Measurements from ENCODE around the gene ZNF397. TPM values are rescaled to one million over a fixed set of nuclear protein-coding genes. Genes with fewer than 3 reads are reported as not detected.

Gene ZNF397
- total and polyA plus RNA-seq, 2 of the 13 experiments (the other 11 are each of a cell fraction or from before 2014, with no cell fraction given), result 4.7 to 9.4 TPM

DNA sequence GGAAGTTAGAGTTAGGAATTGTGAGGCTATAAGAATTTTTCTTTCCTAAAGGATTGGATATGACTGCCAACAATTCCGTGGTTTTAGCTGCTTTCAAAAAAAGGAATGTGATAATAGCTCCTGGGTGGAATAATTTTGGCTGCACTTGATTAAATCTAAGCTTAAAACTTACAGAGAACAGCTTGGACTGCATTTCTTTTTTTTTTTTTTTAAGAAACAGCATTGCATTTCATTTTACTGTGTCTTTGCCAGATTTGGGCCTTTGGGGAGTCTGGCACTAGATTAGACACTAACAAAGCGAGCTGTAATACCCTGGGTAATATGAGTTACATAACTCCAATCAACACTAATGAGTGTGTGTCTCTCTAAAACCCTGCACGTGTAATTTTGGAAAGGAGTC is 37.8 kb upstream of the ZNF397 start:
- no peak overlapping the region for H3K27ac ChIP-seq (ENCODE audit: extremely low read length, insufficient read depth, low read length)
- H3K9me3 ChIP-seq (ENCODE audit: low read length), result no peaks in the 10 kb centered on the region
- TF ChIP-seq PHB2 (IDR thresholded peaks at IDR 0.05; ENCODE audit: partially characterized antibody) (no peak), CHD4 (IDR thresholded peaks at IDR 0.05; ENCODE audit: borderline replicate concordance, low read length) (no peak), KLF13 (CRISPR knock-in tag; IDR thresholded peaks at IDR 0.05) (no peak), SIX1 (CRISPR knock-in tag; IDR thresholded peaks at IDR 0.05; ENCODE audit: borderline replicate concordance) (no peak), FOXA3 (CRISPR knock-in tag; IDR thresholded peaks at IDR 0.05) (no peak), MEF2D (CRISPR knock-in tag; IDR thresholded peaks at IDR 0.05) (no peak), KLF12 (CRISPR knock-in tag; IDR thresholded peaks at IDR 0.05; ENCODE audit: borderline replicate concordance) (no peak), ZNF430 (CRISPR knock-in tag; IDR thresholded peaks at IDR 0.05) (no peak), ATM (IDR thresholded peaks at IDR 0.05; ENCODE audit: borderline replicate concordance) (no peak), ELF1 (CRISPR knock-in tag; IDR thresholded peaks at IDR 0.05) (no peak), ZNF382 (CRISPR knock-in tag; IDR thresholded peaks at IDR 0.05; ENCODE audit: borderline replicate concordance) (no peak), REPIN1 (CRISPR knock-in tag; IDR thresholded peaks at IDR 0.05; ENCODE audit: borderline replicate concordance, low read depth) (no peak)
- TF ChIP-seq, protein P1, sequence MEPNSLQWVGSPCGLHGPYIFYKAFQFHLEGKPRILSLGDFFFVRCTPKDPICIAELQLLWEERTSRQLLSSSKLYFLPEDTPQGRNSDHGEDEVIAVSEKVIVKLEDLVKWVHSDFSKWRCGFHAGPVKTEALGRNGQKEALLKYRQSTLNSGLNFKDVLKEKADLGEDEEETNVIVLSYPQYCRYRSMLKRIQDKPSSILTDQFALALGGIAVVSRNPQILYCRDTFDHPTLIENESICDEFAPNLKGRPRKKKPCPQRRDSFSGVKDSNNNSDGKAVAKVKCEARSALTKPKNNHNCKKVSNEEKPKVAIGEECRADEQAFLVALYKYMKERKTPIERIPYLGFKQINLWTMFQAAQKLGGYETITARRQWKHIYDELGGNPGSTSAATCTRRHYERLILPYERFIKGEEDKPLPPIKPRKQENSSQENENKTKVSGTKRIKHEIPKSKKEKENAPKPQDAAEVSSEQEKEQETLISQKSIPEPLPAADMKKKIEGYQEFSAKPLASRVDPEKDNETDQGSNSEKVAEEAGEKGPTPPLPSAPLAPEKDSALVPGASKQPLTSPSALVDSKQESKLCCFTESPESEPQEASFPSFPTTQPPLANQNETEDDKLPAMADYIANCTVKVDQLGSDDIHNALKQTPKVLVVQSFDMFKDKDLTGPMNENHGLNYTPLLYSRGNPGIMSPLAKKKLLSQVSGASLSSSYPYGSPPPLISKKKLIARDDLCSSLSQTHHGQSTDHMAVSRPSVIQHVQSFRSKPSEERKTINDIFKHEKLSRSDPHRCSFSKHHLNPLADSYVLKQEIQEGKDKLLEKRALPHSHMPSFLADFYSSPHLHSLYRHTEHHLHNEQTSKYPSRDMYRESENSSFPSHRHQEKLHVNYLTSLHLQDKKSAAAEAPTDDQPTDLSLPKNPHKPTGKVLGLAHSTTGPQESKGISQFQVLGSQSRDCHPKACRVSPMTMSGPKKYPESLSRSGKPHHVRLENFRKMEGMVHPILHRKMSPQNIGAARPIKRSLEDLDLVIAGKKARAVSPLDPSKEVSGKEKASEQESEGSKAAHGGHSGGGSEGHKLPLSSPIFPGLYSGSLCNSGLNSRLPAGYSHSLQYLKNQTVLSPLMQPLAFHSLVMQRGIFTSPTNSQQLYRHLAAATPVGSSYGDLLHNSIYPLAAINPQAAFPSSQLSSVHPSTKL (CRISPR knock-in tag; IDR thresholded peaks at IDR 0.05), result no peak
- TF ChIP-seq, protein P2, sequence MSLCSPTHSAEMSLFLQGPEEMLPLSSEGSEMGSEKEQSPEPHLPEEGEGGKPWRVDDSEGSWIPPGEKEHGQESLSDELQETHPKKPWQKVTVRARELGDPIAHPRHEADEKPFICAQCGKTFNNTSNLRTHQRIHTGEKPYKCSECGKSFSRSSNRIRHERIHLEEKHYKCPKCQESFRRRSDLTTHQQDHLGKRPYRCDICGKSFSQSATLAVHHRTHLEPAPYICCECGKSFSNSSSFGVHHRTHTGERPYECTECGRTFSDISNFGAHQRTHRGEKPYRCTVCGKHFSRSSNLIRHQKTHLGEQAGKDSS (CRISPR knock-in tag; IDR thresholded peaks at IDR 0.05; ENCODE audit: borderline replicate concordance, low read depth), result no peak
- TF ChIP-seq, protein P3, sequence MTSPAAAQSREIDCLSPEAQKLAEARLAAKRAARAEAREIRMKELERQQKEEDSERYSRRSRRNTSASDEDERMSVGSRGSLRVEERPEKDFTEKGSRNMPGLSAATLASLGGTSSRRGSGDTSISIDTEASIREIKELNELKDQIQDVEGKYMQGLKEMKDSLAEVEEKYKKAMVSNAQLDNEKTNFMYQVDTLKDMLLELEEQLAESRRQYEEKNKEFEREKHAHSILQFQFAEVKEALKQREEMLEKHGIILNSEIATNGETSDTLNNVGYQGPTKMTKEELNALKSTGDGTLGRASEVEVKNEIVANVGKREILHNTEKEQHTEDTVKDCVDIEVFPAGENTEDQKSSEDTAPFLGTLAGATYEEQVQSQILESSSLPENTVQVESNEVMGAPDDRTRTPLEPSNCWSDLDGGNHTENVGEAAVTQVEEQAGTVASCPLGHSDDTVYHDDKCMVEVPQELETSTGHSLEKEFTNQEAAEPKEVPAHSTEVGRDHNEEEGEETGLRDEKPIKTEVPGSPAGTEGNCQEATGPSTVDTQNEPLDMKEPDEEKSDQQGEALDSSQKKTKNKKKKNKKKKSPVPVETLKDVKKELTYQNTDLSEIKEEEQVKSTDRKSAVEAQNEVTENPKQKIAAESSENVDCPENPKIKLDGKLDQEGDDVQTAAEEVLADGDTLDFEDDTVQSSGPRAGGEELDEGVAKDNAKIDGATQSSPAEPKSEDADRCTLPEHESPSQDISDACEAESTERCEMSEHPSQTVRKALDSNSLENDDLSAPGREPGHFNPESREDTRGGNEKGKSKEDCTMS (CRISPR knock-in tag; conservative IDR thresholded peaks at IDR 0.05), result no peak
- no peaks in the 10 kb centered on the region for H3K79me2 ChIP-seq (ENCODE audit: insufficient read depth, low read length)
- no peak for DNase-seq (ENCODE audit: low spot score)
- H3K4me2 ChIP-seq (ENCODE audit: low read depth, low read length), result no peak overlapping the region
- no peaks in the 10 kb centered on the region for H3K36me3 ChIP-seq (replicated peaks in 1 of 2; ENCODE audit: control insufficient read depth in 1 of 2, insufficient read depth in 2 of 2, low read length in 2 of 2)
- no peaks in the 10 kb centered on the region for H3K4me1 ChIP-seq (ENCODE audit: insufficient read depth, low read length)
- no peak overlapping the region for H3K4me3 ChIP-seq (replicated peaks in 1 of 3; ENCODE audit: insufficient read depth in 1 of 3, low read depth in 2 of 3, low read length in 3 of 3)
- ChIA-PET CTCF (ENCODE audit: low intra/inter-chr PET ratio, low total read pairs) (no interaction called here), POLR2A (no interaction called here)
- H2AFZ ChIP-seq (ENCODE audit: low read length), result no peak overlapping the region
- peaks cover 0 to 5% of the 10 kb centered on the region in 2 experiments; a peak in 1 of 5 replicates for H3K27me3 ChIP-seq (ENCODE audit: control insufficient read depth in 1 of 2, insufficient read depth in 2 of 2, low read length in 2 of 2)
- no peaks in the 10 kb centered on the region for H4K20me1 ChIP-seq (ENCODE audit: insufficient read depth, low read length)
- no peak for FAIRE-seq
- BruUV-seq (replicated peaks), result no TSS peak
- intact Hi-C loops (cut with micrococcal nuclease; ENCODE audit: unreplicated experiment), result no loop called here
- in situ Hi-C loops (cut with HindIII; ENCODE audit: extremely low pct_ligation_motif_present, low pct_unique_long_range_greater_than_20kb), result no loop called here
- H3K9ac ChIP-seq (ENCODE audit: insufficient read depth, low read depth, low read length), result no peak overlapping the region
- no peak for ATAC-seq
- WGBS (ENCODE audit: low lambda C conversion rate), result 16% methylated on average over 3 of the region's 3 CpGs

Data from HepG2 (cell line).